ENCODE results near the gene CCR4.

- TF ChIP-seq MLX (CRISPR knock-in tag; IDR thresholded peaks at IDR 0.05) (no peak), TEAD1 (CRISPR knock-in tag; IDR thresholded peaks at IDR 0.05) (no peak)
- TF ChIP-seq, protein P1, sequence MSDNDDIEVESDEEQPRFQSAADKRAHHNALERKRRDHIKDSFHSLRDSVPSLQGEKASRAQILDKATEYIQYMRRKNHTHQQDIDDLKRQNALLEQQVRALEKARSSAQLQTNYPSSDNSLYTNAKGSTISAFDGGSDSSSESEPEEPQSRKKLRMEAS (CRISPR knock-in tag; IDR thresholded peaks at IDR 0.05), result no peak
- TF ChIP-seq, protein P2, sequence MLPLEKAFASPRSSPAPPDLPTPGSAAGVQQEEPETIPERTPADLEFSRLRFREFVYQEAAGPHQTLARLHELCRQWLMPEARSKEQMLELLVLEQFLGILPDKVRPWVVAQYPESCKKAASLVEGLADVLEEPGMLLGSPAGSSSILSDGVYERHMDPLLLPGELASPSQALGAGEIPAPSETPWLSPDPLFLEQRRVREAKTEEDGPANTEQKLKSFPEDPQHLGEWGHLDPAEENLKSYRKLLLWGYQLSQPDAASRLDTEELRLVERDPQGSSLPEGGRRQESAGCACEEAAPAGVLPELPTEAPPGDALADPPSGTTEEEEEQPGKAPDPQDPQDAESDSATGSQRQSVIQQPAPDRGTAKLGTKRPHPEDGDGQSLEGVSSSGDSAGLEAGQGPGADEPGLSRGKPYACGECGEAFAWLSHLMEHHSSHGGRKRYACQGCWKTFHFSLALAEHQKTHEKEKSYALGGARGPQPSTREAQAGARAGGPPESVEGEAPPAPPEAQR (CRISPR knock-in tag; IDR thresholded peaks at IDR 0.05), result no peak
- TF ChIP-seq, protein P3, sequence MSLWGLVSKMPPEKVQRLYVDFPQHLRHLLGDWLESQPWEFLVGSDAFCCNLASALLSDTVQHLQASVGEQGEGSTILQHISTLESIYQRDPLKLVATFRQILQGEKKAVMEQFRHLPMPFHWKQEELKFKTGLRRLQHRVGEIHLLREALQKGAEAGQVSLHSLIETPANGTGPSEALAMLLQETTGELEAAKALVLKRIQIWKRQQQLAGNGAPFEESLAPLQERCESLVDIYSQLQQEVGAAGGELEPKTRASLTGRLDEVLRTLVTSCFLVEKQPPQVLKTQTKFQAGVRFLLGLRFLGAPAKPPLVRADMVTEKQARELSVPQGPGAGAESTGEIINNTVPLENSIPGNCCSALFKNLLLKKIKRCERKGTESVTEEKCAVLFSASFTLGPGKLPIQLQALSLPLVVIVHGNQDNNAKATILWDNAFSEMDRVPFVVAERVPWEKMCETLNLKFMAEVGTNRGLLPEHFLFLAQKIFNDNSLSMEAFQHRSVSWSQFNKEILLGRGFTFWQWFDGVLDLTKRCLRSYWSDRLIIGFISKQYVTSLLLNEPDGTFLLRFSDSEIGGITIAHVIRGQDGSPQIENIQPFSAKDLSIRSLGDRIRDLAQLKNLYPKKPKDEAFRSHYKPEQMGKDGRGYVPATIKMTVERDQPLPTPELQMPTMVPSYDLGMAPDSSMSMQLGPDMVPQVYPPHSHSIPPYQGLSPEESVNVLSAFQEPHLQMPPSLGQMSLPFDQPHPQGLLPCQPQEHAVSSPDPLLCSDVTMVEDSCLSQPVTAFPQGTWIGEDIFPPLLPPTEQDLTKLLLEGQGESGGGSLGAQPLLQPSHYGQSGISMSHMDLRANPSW (CRISPR knock-in tag; conservative IDR thresholded peaks at IDR 0.05; ENCODE audit: low read depth), result no peak
- TF ChIP-seq, protein P4, sequence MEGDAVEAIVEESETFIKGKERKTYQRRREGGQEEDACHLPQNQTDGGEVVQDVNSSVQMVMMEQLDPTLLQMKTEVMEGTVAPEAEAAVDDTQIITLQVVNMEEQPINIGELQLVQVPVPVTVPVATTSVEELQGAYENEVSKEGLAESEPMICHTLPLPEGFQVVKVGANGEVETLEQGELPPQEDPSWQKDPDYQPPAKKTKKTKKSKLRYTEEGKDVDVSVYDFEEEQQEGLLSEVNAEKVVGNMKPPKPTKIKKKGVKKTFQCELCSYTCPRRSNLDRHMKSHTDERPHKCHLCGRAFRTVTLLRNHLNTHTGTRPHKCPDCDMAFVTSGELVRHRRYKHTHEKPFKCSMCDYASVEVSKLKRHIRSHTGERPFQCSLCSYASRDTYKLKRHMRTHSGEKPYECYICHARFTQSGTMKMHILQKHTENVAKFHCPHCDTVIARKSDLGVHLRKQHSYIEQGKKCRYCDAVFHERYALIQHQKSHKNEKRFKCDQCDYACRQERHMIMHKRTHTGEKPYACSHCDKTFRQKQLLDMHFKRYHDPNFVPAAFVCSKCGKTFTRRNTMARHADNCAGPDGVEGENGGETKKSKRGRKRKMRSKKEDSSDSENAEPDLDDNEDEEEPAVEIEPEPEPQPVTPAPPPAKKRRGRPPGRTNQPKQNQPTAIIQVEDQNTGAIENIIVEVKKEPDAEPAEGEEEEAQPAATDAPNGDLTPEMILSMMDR (IDR thresholded peaks at IDR 0.05), result no peak
Measured at GRCh38 chr3:32972482-32973146, 21.2 kb downstream of the CCR4 start.
